GM06990 (cell line): ENCODE measurements around the gene LOXL1.

ENCODE experiments used
- DNase-seq: peaks from one replicate; pipeline ENCODE4 v3.0.0-alpha.2; 2011; ENCODE audit not compliant: insufficient read length; ENCODE audit errors: extremely low read depth
- H3K27me3 ChIP-seq: replicated peaks from 2 replicates; pipeline ENCODE4 v1.6.0; 2011; ENCODE audit warnings: low read length; ENCODE audit not compliant: control insufficient read depth, insufficient read depth
- H3K36me3 ChIP-seq: 2 replicates; pipeline ENCODE4 v1.5.1; 2011; ENCODE audit warnings: low read length; ENCODE audit not compliant: control insufficient read depth, insufficient read depth
- H3K4me3 ChIP-seq: replicated peaks from 2 replicates; pipeline ENCODE4 v1.5.1; 2011; ENCODE audit warnings: low read depth, mild to moderate bottlenecking, control low read depth, low read length
- TF ChIP-seq, protein P1 (sequence below): IDR thresholded peaks from 2 replicates; pipeline ENCODE4 v1.5.1; 2011; ENCODE audit warnings: low read length, control low read depth, mild to moderate bottlenecking, inconsistent platforms; ENCODE audit not compliant: insufficient read depth, poor library complexity, severe bottlenecking

The LOXL1 gene

GRCh38 chr15:73991260-73991659 lies 65.0 kb downstream of the LOXL1 start:
- Histone ChIP-seq H3K4me3 (peak overlapping the region; percentile 69), H3K36me3 (no peaks in the 10 kb centered on the region), H3K27me3 (no peaks in the 10 kb centered on the region)
- TF ChIP-seq, protein P1, sequence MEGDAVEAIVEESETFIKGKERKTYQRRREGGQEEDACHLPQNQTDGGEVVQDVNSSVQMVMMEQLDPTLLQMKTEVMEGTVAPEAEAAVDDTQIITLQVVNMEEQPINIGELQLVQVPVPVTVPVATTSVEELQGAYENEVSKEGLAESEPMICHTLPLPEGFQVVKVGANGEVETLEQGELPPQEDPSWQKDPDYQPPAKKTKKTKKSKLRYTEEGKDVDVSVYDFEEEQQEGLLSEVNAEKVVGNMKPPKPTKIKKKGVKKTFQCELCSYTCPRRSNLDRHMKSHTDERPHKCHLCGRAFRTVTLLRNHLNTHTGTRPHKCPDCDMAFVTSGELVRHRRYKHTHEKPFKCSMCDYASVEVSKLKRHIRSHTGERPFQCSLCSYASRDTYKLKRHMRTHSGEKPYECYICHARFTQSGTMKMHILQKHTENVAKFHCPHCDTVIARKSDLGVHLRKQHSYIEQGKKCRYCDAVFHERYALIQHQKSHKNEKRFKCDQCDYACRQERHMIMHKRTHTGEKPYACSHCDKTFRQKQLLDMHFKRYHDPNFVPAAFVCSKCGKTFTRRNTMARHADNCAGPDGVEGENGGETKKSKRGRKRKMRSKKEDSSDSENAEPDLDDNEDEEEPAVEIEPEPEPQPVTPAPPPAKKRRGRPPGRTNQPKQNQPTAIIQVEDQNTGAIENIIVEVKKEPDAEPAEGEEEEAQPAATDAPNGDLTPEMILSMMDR: no peak
- no peak for DNase-seq

- DNase-seq: peak; percentile 98
- TF ChIP-seq, protein P1: peak; percentile 82
- H3K4me3 ChIP-seq: peak within 1 kb of the TSS; percentile 69
- no peaks in the 10 kb centered on the region for H3K36me3 ChIP-seq
- H3K27me3 ChIP-seq: no peaks in the 10 kb centered on the region
Measured at GRCh38 chr15:73991726-73992593, 65.7 kb downstream of the LOXL1 start, which contains the start of gene STOML1. Gene STOML1 (minus strand): TSS chr15:73992295. CDS start chr15:73992223, 72 bp downstream.

- DNase-seq: no peak
- H3K36me3 ChIP-seq: no peaks in the 10 kb centered on the region
- TF ChIP-seq, protein P1: no peak
- peak overlapping the region; percentile 39; the same call in 1 of the 2 replicates for H3K4me3 ChIP-seq
- H3K27me3 ChIP-seq: no peaks in the 10 kb centered on the region
Measured at GRCh38 chr15:73992594-73992898, 66.3 kb downstream of the LOXL1 start.

- DNase-seq: no peak
- no peaks in the 10 kb centered on the region for H3K27me3 ChIP-seq
- TF ChIP-seq, protein P1: no peak
- peaks cover 3% of the 10 kb centered on the region; the same call in 1 of the 2 replicates for H3K36me3 ChIP-seq
- H3K4me3 ChIP-seq: peak overlapping the region; percentile 87
Measured at GRCh38 chr15:73993211-73993994, 67.1 kb downstream of the LOXL1 start.

DNA sequence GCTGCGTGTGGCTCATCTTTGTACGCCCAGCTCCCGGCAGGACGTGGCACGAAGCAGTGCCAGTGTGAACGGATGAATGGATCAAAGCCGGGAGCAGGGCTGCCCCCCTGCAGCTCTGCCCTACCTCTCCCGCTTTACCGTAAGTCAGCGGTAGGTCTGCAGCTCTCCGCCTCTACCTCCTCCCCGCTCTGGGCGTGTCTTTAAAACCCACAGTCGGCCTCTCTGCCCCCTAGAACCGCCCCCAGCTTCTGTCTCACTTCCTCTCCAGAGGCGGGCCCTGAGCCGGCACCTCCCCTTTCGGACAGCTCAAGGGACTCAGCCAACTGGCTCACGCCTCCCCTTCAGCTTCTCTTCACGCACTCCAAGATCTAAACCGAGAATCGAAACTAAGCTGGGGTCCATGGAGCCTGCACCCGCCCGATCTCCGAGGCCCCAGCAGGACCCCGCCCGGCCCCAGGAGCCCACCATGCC lies 68.2 kb downstream of the LOXL1 start, which contains the start of gene PML:
PML (plus strand) TSS at position 304 of the 471 bp plus-strand sequence; CDS start at position 401, 97 bp downstream.
- DNase-seq: peak; percentile 88
- TF ChIP-seq, protein P1: no peak
- Histone ChIP-seq H3K36me3 (peaks cover 3% of the 10 kb centered on the region; the same call in 1 of the 2 replicates), H3K27me3 (no peaks in the 10 kb centered on the region), H3K4me3 (peak within 1 kb of the TSS; percentile 87)
